Epidermal melanocyte (primary cell): ENCODE results near the gene RDH5.
A peak's percentile ranks its signal among the peaks of the same experiment; 100 is the strongest.

Source experiments
- DNase-seq: peaks from one replicate; pipeline ENCODE4 v3.0.0; 2011; ENCODE audit warnings: low spot score; ENCODE audit not compliant: insufficient read length

RDH5 gene

DNA sequence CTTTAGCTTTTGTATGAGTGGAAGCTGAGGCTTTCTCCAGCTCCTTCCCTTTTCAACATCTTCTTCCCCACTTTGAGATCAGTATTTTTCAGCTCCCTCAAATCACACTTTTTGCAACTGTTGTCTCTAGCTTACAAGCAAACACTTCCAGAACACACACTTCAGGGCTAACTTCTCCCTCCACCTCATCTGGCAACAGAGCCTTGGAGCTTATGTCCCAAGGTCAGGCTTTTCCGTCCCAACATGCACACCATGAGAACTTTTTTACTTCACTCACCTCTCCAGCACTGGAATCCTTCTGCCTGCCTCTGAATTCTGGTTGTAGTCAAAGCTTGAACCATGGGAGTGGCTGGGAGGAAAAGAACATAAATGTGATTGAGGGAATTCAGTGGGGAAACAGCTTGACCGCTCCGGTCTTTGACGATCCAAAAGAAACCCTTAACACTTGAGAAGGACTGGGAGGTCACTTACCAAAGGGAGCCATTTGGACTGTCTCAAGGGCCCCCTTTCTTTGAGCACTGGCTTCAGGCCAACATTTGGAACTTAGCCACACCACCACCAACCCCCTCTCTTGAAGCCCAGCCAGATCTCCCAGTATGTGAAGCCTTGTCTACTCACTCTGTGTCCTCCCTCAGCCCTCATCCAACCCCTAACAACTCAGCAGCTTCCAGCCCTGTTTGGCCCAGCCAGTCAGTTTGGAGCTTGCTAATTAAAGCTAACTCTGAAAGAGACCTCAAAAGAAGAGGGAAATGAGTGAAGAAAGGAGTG lies 8.2 kb upstream of the RDH5 start:
- DNase-seq, result no peak

GRCh38 chr12:55712700-55713415 lies 7.3 kb upstream of the RDH5 start:
- no peak for DNase-seq

DNA sequence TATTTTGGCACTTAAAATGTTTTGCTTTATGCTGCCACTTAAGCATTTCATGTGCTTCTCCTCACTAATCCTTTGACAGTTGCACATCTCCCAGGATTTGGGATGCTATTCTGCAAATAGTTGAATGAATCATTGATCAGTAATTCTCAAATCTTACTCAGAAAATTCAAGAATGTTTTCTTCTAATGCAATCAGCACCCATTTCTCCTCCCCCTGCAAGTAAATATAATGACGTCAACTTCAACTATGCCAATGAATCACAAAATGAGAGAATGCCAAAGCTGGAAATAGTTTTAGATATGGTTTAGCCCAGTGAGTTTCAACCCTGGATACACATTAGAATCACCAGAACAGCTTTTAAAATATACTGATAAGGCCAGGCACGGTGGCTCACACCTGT lies 6.5 kb upstream of the RDH5 start:
- no peak for DNase-seq

DNA sequence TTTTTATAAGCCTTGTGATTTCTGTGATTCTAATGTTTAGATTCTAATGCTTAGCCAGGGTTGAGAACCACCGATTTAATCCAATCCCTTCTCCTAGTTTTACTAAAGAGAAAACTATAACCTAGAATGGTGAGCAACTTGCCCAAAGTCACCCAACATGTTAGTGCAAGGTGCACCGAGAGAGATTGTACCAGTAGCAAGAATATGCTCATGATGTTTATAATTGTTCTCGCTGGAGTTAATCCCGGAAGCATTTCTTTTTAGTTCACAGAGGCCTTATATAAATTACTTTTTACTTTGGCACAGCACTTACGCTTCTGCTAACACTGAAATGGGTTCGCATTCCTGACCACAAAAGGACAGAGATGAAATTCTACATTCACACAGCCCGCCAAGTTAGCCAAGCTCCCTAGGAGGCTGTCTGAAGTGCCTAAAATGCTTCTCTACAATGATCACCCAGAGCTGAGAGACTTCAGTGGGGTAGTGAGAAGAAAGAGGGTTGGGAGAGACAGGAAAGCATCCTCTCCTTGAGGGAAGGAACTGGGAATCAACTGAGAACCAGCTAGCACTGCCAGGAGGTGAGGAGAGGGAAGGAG lies 4.9 kb upstream of the RDH5 start:
- DNase-seq, result no peak

DNA sequence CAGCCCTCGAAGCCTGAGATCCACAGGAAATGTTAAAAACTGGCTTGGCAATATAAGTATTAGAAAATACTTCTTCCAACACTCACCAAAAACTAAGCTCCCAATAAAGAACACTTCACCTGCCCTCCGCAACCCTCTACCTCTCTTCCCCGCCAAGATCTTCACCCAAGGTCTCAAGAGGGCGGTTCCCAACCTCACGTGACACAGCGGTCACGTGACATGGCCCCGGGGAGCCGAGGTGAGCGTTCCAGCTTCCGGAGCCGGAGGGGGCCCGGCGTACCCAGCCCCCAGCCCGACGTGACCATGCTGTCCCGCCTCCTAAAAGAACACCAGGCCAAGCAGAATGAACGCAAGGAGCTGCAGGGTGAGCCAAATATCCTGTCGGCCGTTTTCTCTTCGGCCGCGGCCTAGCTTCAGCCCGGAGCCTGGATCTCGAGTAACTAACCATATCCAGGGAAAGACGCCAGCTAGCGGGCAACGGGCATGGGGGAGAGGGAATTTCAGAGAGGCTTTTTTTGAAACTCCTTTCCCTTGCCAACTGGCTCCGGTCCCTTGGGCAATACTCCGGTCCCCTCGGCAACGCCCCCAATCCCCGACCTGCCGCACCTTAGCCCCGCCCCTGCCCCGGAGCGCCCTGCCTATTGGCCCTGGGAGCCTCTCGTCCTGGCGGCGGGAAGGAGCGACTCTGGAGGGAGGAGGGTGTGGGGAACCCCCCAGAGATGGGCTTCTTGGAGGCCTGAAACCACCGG lies 4.2 kb upstream of the RDH5 start, which contains the start of gene BLOC1S1:
BLOC1S1 (plus strand) TSS at position 214 of the 749 bp plus-strand sequence; CDS start at position 220, 6 bp downstream.
- DNase-seq, result peak; percentile 94

- no peak for DNase-seq
Measured at GRCh38 chr12:55716582-55716957, 3.6 kb upstream of the RDH5 start.

DNA sequence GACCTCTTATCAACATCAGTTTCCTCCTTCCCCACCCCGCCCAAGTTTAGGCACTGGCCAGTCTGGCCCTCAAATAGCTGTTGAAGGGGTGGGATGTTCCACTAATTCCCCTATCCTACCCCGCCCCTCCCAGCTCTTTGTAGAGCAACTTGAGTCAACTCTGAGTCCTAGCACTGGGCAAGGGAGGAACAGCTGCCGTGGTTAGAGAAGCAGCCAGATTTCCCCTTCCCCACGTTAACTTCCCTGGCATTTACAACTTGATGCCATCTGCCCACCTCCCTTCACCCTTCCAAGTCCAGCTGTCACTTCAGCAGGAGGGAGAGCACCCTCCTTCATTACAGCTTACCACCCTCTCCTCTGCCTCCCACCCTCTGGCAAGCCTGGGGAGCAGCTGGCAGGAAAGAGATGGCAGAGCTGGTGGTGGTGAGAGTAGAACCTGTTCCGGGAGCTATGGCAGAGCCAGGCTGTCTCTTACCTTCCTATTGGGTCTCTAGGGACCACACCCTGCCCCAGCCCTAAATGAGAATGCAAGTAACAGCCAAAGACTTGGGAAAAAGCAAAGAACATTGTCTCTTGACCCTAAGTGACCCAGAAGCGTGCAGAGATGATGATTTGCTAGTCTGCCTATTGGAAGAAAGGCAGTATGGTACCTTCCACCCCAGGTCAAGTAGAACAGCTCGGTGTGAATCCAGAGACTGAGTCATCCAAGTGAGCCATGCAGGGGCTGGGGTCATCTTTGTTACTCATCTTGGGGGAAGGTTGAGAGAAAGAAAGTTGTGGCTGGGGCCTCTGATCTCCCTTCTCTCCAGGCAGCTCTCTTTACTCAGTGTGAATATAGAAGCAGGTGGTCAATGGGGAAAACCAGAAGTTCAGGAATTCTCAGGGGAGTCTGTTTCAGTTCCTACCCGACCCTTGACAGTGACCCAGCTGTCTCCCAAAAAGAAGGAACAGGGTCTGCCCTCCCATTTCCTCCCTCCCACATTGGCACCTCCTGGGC lies 2.9 kb upstream of the RDH5 start:
- no peak for DNase-seq

DNA sequence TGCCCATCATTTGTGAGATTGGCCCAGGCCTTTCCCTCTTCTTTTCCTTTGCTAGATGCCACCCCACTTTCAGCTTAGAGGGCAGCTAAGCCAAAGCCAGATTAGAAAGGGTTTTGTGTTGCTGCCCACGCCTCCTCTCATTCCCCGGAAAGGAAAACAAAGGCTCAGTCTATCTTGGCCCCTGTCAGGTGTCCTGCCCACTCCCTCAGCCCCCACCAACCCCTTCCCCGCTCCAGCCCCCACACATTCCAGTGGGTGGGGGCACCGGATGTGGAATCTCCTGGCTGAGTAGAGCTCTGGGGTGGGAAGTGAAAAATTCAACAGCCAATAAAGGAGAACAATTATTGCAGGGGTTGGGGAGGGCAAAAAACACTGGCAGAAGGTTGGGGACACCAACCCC lies 2.2 kb upstream of the RDH5 start:
- no peak for DNase-seq

GRCh38 chr12:55718624-55719275 lies 1.4 kb upstream of the RDH5 start:
- DNase-seq, result no peak

DNA sequence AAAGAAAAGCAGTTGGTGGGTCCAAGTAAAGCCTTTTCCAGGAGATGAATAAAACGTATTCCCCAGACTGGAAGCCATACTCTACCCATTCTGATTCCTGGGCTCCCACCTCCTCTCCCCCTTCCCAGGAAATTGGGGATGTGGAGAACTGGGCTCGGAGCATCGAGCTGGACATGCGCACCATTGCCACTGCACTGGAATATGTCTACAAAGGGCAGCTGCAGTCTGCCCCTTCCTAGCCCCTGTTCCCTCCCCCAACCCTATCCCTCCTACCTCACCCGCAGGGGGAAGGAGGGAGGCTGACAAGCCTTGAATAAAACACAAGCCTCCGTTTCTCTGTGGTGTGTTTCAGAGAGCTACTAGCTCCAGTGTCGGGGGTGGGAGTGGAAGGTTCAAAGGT lies 822 bp upstream of the RDH5 start:
- no peak for DNase-seq

- DNase-seq, result peak; percentile 50
Measured at GRCh38 chr12:55720894-55721444, 776 bp downstream of the RDH5 start.

GRCh38 chr12:55721601-55722213 lies 1.5 kb downstream of the RDH5 start:
- no peak for DNase-seq

DNA sequence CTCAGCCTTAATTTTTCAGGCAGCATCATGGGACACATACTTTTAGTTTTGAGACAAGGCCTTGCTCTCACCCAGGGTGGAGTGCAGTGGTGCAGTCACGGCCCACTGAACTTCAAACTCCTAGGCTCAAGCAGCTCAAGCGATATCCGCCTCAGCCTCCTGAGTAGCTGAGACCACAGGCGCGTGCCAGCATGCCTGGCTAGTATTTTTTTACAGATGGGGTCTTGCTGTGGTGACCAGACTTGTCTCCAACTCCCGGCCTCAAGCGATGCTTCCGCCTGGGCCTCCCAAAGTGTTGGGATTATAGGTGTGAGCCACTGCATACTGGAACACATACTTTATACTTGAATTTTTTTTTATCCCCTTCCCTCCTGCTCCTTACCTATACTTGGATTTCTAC lies 2.8 kb downstream of the RDH5 start:
- DNase-seq, result no peak

- no peak for DNase-seq
Measured at GRCh38 chr12:55723516-55724225, 3.5 kb downstream of the RDH5 start.

DNA sequence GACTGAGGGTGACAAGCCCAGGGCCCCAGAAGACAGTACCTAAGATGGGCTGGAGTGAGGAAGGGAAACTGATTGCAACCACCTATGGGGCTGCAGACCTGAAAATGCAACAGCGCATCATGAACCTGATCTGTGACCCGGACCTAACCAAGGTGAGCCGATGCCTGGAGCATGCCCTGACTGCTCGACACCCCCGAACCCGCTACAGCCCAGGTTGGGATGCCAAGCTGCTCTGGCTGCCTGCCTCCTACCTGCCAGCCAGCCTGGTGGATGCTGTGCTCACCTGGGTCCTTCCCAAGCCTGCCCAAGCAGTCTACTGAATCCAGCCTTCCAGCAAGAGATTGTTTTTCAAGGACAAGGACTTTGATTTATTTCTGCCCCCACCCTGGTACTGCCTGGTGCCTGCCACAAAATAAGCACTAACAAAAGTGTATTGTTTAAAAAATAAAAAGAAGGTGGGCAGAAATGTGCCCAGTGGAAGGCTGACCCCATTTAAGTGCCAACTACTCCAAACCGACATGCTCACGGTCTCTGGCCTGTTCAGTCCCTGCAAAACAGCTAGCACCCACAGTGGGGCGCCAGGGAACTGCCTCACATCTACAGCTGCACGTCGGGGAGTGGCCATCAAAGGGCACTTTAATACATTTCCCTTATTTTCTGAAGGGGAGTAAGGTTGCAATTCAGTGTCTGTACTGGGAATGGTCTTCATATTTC lies 4.2 kb downstream of the RDH5 start:
- DNase-seq, result no peak

- DNase-seq, result no peak
Measured at GRCh38 chr12:55724940-55725309, 4.7 kb downstream of the RDH5 start.

GRCh38 chr12:55725556-55725955 lies 5.4 kb downstream of the RDH5 start:
- DNase-seq, result no peak

DNA sequence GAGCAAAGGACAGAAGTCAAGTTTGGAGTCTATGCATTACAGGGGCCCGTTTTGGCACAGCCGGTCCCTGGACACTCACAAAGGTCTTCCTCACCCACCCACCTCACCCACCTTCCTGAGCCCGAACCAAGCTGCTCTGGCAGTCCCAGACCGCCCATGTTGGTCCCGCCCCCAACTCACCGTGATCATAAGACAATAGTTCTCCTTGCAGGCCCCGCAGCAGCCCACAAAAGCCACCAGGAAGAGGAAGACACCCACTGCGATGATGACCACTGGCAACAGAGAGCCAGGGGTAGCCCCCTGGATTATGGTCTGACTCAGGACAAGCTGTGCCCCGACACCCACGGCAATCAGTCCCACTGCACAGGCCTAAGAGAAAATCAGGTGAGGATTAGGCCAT lies 6.8 kb downstream of the RDH5 start:
- DNase-seq, result no peak
